GM12878 (cell line): ENCODE data around the gene ATP13A2. TPM values are rescaled to one million over a fixed set of nuclear protein-coding genes. Genes with fewer than 3 reads are reported as not detected.

Experiments used
- ATAC-seq: fragments of 200-7000 bp; cut with Tn5 transposase; 3 replicates; pipeline ENCODE4 v1.9.1; 2020; ENCODE audit warnings: mild to moderate bottlenecking, moderate library complexity
- BruUV-seq: library from RNA; stranded (reverse); fragments of 400-500 nt; replicated peaks from 2 replicates; lab custom pipeline; 2021; lab: Mats Ljungman, UMichigan
- CTCF ChIA-PET: fragments of 300-600 bp; sonication (Branson Sonifier 250); formaldehyde crosslinking; extraction: SDS; loops from one replicate; lab custom pipeline; 2021; ENCODE audit warnings: inconsistent platforms; lab: Yijun Ruan, JAX
- POLR2A ChIA-PET: fragments of 350-600 bp; formaldehyde crosslinking; extraction: SDS; loops from one replicate; lab custom pipeline; 2021; ENCODE audit warnings: inconsistent platforms; lab: Charles Lee
- RAD21 ChIA-PET: fragments of 300-600 bp; sonication (Branson Sonifier 250); formaldehyde crosslinking; loops from one replicate; lab custom pipeline; 2023; ENCODE audit warnings: antibody characterized with exemption; ENCODE audit not compliant: unreplicated experiment; lab: Charles Lee
- SMC1A ChIA-PET: fragments of 300-600 bp; sonication (Branson Sonifier 250); formaldehyde crosslinking; loops from one replicate; lab custom pipeline; 2023; ENCODE audit not compliant: unreplicated experiment, uncharacterized antibody; lab: Charles Lee
- DNase-seq: peaks from one replicate; pipeline ENCODE4 v3.0.0-alpha.2; 2011; ENCODE audit warnings: low read depth, low spot score
- FAIRE-seq: peaks from 3 replicates; lab custom pipeline; 2011; peaks lifted over from hg19 to GRCh38; lab: Jason Lieb, UNC
- H2AFZ ChIP-seq: 2 replicates; pipeline ENCODE4 v1.6.0; 2011; ENCODE audit warnings: low read depth, low read length, control low read depth; ENCODE audit not compliant: control insufficient read depth
- H3K27ac ChIP-seq: 2 replicates; pipeline ENCODE4 v1.5.1; 2011; ENCODE audit warnings: control low read depth; ENCODE audit not compliant: control insufficient read depth, insufficient read depth
- H3K27me3 ChIP-seq, 2 experiments: replicated peaks in 1 of 2; 2 replicates each; pipeline versions ENCODE4 v1.6.0 to v1.6.1; 2011; ENCODE audit warnings: low read length in 1 of 2; ENCODE audit not compliant: control insufficient read depth in 2 of 2, insufficient read depth in 2 of 2
- H3K36me3 ChIP-seq, 2 experiments: 2 replicates each; pipeline ENCODE4 v1.5.1; 2011; ENCODE audit warnings: low read length in 1 of 2; ENCODE audit not compliant: control insufficient read depth in 2 of 2, insufficient read depth in 2 of 2
- H3K4me1 ChIP-seq: 2 replicates; pipeline ENCODE4 v1.6.1; 2011; ENCODE audit warnings: mild to moderate bottlenecking, low read length, moderate library complexity, mixed read lengths; ENCODE audit not compliant: control insufficient read depth, insufficient read depth
- H3K4me2 ChIP-seq: 2 replicates; pipeline ENCODE4 v1.6.0; 2011; ENCODE audit warnings: control low read depth; ENCODE audit not compliant: control insufficient read depth, insufficient read depth
- H3K4me3 ChIP-seq: fragments of 200-600 bp; sonication (generic); 2 replicates; pipeline ENCODE4 v1.5.1; 2016
- H3K79me2 ChIP-seq: 2 replicates; pipeline ENCODE4 v1.6.0; 2011; ENCODE audit warnings: low read length; ENCODE audit not compliant: control insufficient read depth, insufficient read depth
- H3K9ac ChIP-seq: 2 replicates; pipeline ENCODE4 v1.8.0; 2011; ENCODE audit warnings: low read length, control low read depth, mixed read lengths; ENCODE audit not compliant: control insufficient read depth, insufficient read depth
- H3K9me3 ChIP-seq: replicated peaks from 3 replicates; pipeline ENCODE4 v1.5.1; 2011; ENCODE audit warnings: mild to moderate bottlenecking, low read length; ENCODE audit not compliant: control insufficient read depth, insufficient read depth
- H4K20me1 ChIP-seq: 2 replicates; pipeline ENCODE4 v1.6.0; 2011; ENCODE audit not compliant: control insufficient read depth, insufficient read depth
- BHLHE40 ChIP-seq, 2 experiments: fragments of 450-650 bp in 1 of 2; IDR thresholded peaks; 2 replicates each; pipeline ENCODE4 v1.6.1; 2011 to 2017; ENCODE audit warnings: low read depth in 2 of 2, borderline replicate concordance in 1 of 2, improper control_type of control experiment in 1 of 2, low read length in 1 of 2, mild to moderate bottlenecking in 1 of 2
- CHD2 ChIP-seq: IDR thresholded peaks from 2 replicates; pipeline ENCODE4 v1.6.1; 2011; ENCODE audit warnings: low read depth, low read length, improper control_type of control experiment, borderline replicate concordance
- CUX1 ChIP-seq: IDR thresholded peaks from 2 replicates; pipeline ENCODE4 v1.6.1; 2012; ENCODE audit warnings: improper control_type of control experiment, low read depth, low read length; ENCODE audit not compliant: insufficient replicate concordance
- JUND ChIP-seq: IDR thresholded peaks from 2 replicates; pipeline ENCODE4 v1.6.1; 2012; ENCODE audit warnings: low read depth, mild to moderate bottlenecking, low read length, improper control_type of control experiment, moderate library complexity
- NRF1 ChIP-seq: conservative IDR thresholded peaks from 2 replicates; pipeline ENCODE4 v1.6.1; 2011; ENCODE audit warnings: mild to moderate bottlenecking, low read depth, low read length, improper control_type of control experiment
- SUPT20H ChIP-seq: IDR thresholded peaks from 2 replicates; pipeline ENCODE4 v1.6.1; 2011; ENCODE audit warnings: low read depth, mild to moderate bottlenecking, low read length, moderate library complexity, borderline replicate concordance; ENCODE audit not compliant: control insufficient read depth
- WGBS: methylation state at CpG from one replicate; pipeline ENCODE4 v1.1.6; 2016; ENCODE audit warnings: low lambda C conversion rate; ENCODE audit not compliant: insufficient replicate concordance, insufficient coverage; ENCODE audit errors: missing lambda C conversion rate; 5-methylcytosine and 5-hydroxymethylcytosine counted together
- in situ Hi-C: fragments of 300-500 bp; cut with MboI; formaldehyde crosslinking; loops from 9 replicates; pipeline ENCODE4 v1.14.3; 2018; ENCODE audit warnings: mixed read lengths
- intact Hi-C: fragments of 100-400 bp; cut with micrococcal nuclease; formaldehyde crosslinking; loops from one replicate; pipeline ENCODE4 v1.14.2; 2022; ENCODE audit not compliant: unreplicated experiment
- polyA plus RNA-seq, 11 experiments: library from polyadenylated mRNA; depleted of rRNA in 4 of 11; unstranded in 6 of 11; stranded (reverse) in 5 of 11; fragments of >200 nt; fragmentation: Nextera tagmentation in 4 of 11; fragmentation: Illumina TruSeq in 1 of 11; extraction: Ambion mirVana in 4 of 11; extraction: Trizol in 1 of 11; gene quantifications; 1 replicate in 1 of 11; 2 replicates in 10 of 11; pipeline versions ENCODE4 v1.2.1 to v1.2.3, GENCODE V29; 2011 to 2016; ENCODE audit warnings: inconsistent platforms in 2 of 11, missing spikeins in 2 of 11, low read depth in 1 of 11
- total RNA-seq, 4 experiments: library from RNA; depleted of rRNA in 3 of 4; stranded (reverse); fragments of >200 nt in 3 of 4; fragmentation: Illumina TruSeq in 1 of 4; extraction: Trizol in 1 of 4; gene quantifications; 2 replicates each; pipeline versions ENCODE4 v1.2.1 to v1.2.3, GENCODE V29; 2013 to 2021

ATP13A2 gene
- total and polyA plus RNA-seq, 10 of the 15 experiments (the other 5 are each of a cell fraction or from before 2014, with no cell fraction given), result 0.24 to 30.5 (median 8.0) TPM

- no peak for TF ChIP-seq CUX1
- no peak for TF ChIP-seq NRF1
- no peak for TF ChIP-seq JUND
- TF ChIP-seq SUPT20H, result no peak
- no peak for TF ChIP-seq BHLHE40 (IDR thresholded peaks at IDR 0.05; ENCODE audit: borderline replicate concordance in 1 of 2, low read depth in 2 of 2, low read length in 1 of 2)
Observed at GRCh38 chr1:17052641-17053040, 40.9 kb upstream of the ATP13A2 start (continued).

- no peak overlapping the region for H2AFZ ChIP-seq
- H3K9me3 ChIP-seq, result no peaks in the 10 kb centered on the region
- ChIA-PET CTCF (interaction anchor here (1.0 to 1.2 kb wide), 2 partner anchors 8 to 92 kb away, joined by 3 read pairs; no protein-coding TSS in a partner anchor), POLR2A (no interaction called here), RAD21 (no interaction called here), SMC1A (no interaction called here)
- no peak overlapping the region; the same call in 1 of the 2 replicates for H3K9ac ChIP-seq
- peak overlapping the region; percentile 72; the same call in 1 of the 2 replicates for H3K4me2 ChIP-seq
- H3K27me3 ChIP-seq, result no peaks in the 10 kb centered on the region
- no TSS peak for BruUV-seq
- FAIRE-seq, result no peak
- WGBS, result 92% methylated on average over 1 of the region's 1 CpG
- TF ChIP-seq CHD2, result no peak
- no peak overlapping the region for H3K27ac ChIP-seq
- H3K4me1 ChIP-seq, result no peaks in the 10 kb centered on the region; the same call in 1 of the 2 replicates
- peaks cover 31% of the 10 kb centered on the region for H3K79me2 ChIP-seq
- H3K4me3 ChIP-seq, result peak overlapping the region; percentile 96; the same call in 1 of the 2 replicates
- no peak for ATAC-seq
- intact Hi-C loops, result loop anchor here (10.0 kb wide), 1 partner anchor 223 kb away; no protein-coding TSS in a partner anchor
- no peaks in the 10 kb centered on the region for H4K20me1 ChIP-seq
- in situ Hi-C loops, result no loop called here
- H3K36me3 ChIP-seq, result peaks cover 0 to 2% of the 10 kb centered on the region in 2 experiments; a peak in 1 of 4 replicates
- DNase-seq, result no peak
Observed at GRCh38 chr1:17052038-17052437, 40.3 kb upstream of the ATP13A2 start.
